ENCODE data around the gene PGS1.

The PGS1 gene

DNA sequence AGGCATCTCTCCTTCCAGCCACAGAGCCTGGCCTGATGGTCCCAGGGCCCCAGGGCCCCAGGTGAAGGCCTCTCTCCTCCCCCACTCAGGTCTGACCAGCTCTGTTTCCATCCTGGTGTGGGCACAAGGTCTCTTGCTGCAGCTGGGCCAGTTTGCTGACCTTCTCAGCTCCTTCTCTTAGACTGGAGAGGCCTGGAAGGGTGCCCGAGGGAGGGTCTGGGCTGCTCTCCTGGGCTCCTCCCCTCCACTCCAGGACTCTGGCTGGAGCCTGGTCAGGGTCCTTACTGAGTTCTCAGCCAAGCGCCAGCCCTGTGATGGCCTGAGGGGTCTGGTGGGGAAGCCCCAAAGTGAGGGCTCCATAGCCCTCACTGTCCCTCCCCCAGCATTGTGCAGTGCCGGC is 31.0 kb upstream of the PGS1 start:
- TF ChIP-seq, protein P1, sequence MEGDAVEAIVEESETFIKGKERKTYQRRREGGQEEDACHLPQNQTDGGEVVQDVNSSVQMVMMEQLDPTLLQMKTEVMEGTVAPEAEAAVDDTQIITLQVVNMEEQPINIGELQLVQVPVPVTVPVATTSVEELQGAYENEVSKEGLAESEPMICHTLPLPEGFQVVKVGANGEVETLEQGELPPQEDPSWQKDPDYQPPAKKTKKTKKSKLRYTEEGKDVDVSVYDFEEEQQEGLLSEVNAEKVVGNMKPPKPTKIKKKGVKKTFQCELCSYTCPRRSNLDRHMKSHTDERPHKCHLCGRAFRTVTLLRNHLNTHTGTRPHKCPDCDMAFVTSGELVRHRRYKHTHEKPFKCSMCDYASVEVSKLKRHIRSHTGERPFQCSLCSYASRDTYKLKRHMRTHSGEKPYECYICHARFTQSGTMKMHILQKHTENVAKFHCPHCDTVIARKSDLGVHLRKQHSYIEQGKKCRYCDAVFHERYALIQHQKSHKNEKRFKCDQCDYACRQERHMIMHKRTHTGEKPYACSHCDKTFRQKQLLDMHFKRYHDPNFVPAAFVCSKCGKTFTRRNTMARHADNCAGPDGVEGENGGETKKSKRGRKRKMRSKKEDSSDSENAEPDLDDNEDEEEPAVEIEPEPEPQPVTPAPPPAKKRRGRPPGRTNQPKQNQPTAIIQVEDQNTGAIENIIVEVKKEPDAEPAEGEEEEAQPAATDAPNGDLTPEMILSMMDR (IDR thresholded peaks at IDR 0.05; ENCODE audit: low read depth, low read length, missing control alignments), result no peak
- H3K4me3 ChIP-seq (replicated peaks; ENCODE audit: low read depth, low read length), result no peak overlapping the region

DNA sequence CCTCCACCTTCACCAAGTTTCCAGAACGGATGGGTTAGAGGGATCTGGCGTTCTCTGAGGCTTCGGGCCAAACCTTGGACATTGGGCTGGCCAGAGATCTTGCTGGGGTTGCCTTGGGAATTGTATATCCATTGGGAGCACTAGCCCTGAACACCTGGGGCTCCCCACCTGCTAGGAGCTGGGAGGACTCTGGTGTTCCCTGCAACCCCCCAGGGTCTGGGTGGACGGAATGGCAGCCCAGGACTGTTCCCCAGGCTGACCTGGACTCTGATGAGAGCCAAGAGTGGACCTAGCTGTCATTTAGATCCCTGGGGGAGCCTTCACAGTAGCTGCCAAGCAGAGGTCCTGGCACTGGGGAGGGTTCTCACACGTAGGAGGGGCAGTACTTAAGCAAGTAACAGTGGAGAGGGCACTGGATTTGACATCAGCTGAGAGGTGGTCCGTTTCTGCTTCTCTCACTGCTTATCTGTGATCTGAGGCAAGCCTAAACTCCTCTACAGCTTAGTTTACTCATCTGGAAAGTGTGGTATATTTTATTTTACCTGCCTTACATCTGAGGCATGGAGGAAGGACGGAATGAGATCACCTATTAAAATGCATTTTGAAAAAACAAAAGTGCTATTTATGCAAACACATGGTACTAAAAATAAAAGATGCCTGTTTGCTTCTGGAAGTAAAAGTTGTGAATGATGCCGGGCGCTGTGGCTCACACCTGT is 30.2 kb upstream of the PGS1 start:
- DNase-seq (ENCODE audit: extremely low read depth, low read depth), result no peak
- no peak overlapping the region for H3K4me3 ChIP-seq (replicated peaks; ENCODE audit: low read depth, low read length)
- TF ChIP-seq, protein P1 (IDR thresholded peaks at IDR 0.05; ENCODE audit: low read depth, low read length, missing control alignments), result no peak

More for the DNA sequence above, 31.0 kb upstream of the PGS1 start:
- DNase-seq (ENCODE audit: extremely low read depth, low read depth), result no peak

DNA sequence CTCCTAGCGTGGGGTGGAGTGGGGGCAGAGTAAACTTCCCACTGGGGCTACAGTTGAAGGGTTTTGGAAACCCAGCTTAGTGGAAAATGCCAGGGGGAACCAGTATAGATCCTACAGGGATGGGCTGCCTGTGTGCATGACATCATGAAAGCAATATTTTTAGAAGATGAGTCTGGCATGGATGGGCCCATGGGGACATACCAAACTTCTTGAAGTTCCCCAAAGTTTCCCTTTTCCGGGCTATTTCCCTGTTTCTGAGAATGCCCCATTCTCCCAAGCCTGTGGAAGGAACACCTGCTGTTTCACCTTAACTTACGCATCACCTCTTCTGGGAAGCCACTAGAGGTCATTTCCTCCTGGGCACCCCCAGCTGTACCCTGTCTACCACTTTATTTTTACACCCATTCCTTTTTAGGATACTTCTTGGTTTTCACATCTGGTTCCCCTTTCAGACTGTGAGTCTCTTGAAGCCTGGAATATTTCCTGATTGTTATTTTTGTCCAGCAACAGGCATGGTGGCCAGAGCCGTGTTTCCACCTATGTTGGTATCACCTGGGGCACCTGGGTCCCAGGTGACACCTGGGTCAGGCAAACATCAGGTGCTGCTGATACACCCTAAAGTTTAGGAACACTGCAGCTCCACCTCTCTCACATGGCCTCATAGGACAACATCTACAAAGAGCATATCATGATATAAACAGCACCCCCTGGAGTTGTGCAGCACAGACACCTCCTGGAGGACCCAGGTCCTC is 28.4 kb upstream of the PGS1 start:
- DNase-seq (ENCODE audit: extremely low read depth, low read depth), result no peak
- TF ChIP-seq, protein P1 (IDR thresholded peaks at IDR 0.05; ENCODE audit: low read depth, low read length, missing control alignments), result peak; percentile 11
- H3K4me3 ChIP-seq (replicated peaks; ENCODE audit: low read depth, low read length), result no peak overlapping the region

DNA sequence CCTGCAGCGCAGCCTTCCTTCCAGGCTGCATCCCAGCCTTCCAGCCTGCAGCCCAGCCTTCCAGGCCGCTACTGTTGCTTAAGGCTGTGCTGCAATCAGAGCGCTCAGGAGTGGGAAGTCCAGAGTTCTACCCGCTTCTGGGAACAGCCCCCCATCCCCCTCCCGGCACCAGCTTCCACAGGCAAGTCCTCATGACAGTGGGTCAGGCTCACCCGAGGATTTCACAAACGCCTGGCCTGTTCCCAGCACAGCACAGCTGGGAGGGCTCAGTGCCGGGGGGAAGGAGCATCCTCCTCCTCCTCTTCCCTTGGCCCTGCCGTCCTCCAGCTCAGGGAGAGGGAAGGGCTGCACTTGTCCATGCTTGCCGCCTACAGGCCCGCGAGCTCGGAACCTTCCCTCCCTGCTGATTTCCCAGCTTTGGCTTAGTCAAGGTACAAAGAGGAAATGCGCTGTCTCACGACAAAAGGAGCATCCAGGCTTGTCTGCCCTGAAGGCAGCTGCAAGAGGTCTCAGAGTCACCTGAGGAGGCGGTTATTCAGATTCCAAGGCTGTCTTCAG is 26.9 kb upstream of the PGS1 start:
- TF ChIP-seq, protein P1 (IDR thresholded peaks at IDR 0.05; ENCODE audit: low read depth, low read length, missing control alignments), result no peak
- no peak for DNase-seq (ENCODE audit: extremely low read depth, low read depth)
- H3K4me3 ChIP-seq (replicated peaks; ENCODE audit: low read depth, low read length), result no peak overlapping the region

DNA sequence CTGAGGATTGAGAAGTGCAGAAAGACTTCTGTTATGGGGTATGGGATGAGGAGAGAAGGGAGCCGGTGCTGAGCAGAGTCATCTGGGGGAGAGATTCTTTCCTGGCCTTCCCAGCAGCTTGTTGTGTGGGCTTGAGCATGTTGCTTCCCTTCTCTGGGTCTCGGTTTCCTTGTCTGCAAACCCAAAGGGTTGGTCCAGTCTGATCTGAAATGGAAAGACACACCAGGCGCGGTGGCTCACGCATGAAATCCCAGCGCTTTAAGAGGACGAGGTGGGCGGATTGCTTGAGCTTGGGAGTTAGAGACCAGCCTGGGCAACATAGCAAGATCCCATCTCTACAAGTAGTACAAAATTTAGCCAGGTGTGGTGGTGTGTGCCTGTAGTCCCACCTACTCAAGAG is 24.6 kb upstream of the PGS1 start:
- DNase-seq (ENCODE audit: extremely low read depth, low read depth), result no peak
- H3K4me3 ChIP-seq (replicated peaks; ENCODE audit: low read depth, low read length), result peak overlapping the region; percentile 35; the same call in 1 of the 2 replicates
- TF ChIP-seq, protein P1 (IDR thresholded peaks at IDR 0.05; ENCODE audit: low read depth, low read length, missing control alignments), result no peak

DNA sequence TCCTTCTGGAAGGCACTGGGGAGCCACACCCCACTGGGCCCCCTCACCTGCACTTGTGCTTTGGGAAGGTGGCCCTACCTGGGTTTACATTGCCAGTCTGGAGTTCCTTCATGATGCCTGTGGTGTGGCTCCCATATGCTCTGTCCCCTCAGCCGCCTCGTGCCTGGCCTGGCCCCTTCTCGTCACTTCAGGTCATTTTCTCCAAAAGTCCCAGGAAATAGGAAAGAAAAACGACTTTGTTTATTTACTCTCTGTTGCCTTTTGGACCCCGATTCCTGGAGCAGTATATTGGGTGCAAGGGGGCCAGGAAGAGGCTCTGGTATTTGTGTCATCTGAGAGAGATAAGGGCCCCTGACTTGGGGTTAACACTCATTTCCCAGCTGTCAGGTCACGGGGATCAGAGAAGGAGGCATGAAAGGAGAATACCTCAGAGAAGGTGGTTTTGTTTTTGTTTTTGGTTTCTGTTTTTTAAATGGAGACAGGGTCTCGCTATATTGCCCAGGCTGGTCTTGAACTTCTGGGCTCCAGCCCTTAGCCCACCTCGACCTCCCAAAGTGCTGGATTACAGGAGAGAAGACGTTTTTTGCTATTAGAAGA is 23.3 kb upstream of the PGS1 start:
- TF ChIP-seq, protein P1 (IDR thresholded peaks at IDR 0.05; ENCODE audit: low read depth, low read length, missing control alignments), result no peak

More for the DNA sequence above, 23.3 kb upstream of the PGS1 start:
- DNase-seq (ENCODE audit: extremely low read depth, low read depth), result no peak
- H3K4me3 ChIP-seq (replicated peaks; ENCODE audit: low read depth, low read length), result no peak overlapping the region
